SKM-1 (cell line): ENCODE measurements around the gene PCCA.
"Not testable (repeated sequence)": the region's sequence is repeated elsewhere in the genome, so short reads cannot be mapped to it uniquely, and the experiment has no call there.

Experiments used
- DNase-seq: peaks from one replicate; lab custom pipeline; 2025; ENCODE audit not compliant: unreplicated experiment; lab: John Stamatoyannopoulos, UW

The PCCA gene

DNA sequence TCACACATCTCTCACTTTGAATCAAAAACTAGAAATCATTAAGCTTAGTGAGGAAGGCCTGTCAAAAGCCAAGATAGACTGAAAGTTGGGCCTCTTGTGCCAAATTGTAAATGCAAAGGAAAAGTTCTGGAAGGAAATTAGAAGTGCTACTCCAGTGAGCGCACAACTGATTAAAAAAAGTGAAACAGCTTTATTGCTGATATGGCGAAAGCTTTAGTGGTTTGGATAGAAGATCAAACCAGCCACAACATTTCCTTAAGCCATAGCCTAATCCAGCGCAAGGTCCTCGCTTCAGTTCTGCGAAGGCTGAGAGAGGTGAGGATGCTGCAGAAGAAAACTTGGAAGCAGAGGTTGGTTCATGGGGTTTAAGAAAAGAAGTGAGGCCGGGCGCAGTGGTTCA, 7.6 kb downstream of the PCCA start:
- DNase-seq: no peak

DNA sequence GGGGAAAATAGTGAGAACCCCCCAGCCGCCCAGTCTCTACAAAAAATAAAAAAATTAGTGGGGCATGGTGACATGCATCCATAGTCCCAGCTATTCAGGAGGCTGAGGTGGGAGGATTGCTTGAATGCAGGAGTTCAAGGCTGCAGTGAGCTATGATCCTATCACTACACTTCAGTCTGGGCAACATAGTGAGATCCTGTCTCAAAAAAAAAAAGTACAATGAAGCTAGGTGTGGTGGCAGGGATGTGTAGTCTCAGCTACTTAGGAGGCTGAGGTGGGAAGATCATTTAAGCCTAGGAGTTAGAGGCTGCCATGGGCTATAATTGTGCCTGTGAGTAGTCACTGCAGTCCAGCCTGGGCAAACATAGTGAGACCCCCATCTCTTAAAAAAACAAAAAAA, 8.9 kb downstream of the PCCA start:
- no peak for DNase-seq

DNA sequence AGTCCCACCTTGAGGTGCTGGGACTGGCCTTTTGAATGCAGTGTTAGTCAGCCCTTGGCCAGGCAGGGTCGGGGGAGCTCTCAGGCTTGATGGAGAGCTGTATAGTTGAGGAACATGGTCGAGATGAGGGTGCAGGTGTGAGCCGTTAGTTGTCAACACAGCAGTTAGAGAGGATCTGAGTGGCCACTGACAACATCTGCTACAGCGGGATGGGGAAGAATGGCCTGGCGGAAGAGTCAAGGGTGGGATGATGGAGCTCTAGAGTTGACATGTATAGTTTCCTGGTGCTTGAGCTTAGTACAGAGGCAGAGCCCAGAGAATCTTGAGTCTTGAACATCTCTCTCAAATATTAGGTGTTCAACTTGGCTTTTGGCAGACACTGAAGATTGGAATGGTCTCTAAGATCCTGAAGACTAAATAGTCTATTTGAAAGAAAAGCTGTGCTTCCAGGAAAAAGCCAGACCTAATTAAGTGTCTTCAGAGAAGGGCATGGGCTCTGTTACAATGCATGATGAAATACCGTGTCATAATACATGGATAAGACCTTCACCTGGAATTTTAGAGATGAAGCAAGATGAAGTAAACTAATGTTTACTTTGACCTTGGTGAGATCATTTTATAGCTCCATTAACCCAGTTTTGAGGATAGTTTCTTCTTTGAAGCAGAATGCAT, 9.7 kb downstream of the PCCA start:
- no peak for DNase-seq

DNA sequence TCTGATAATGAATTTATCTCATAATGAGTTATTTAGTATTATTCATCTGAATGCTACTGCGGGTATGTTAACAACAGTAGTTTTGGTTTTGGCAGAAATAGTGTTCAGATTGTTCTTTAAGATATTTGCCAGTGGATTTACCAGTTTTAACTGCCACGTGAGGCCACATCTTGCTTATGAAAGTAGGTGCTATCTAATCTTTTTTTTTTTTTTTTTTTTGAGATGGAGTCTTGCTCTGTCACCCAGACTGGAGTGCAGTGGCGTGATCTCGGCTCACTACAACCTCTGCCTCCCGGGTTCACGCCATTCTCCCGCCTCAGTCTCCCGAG, 10.2 kb downstream of the PCCA start:
- not testable (repeated sequence) for DNase-seq

DNA sequence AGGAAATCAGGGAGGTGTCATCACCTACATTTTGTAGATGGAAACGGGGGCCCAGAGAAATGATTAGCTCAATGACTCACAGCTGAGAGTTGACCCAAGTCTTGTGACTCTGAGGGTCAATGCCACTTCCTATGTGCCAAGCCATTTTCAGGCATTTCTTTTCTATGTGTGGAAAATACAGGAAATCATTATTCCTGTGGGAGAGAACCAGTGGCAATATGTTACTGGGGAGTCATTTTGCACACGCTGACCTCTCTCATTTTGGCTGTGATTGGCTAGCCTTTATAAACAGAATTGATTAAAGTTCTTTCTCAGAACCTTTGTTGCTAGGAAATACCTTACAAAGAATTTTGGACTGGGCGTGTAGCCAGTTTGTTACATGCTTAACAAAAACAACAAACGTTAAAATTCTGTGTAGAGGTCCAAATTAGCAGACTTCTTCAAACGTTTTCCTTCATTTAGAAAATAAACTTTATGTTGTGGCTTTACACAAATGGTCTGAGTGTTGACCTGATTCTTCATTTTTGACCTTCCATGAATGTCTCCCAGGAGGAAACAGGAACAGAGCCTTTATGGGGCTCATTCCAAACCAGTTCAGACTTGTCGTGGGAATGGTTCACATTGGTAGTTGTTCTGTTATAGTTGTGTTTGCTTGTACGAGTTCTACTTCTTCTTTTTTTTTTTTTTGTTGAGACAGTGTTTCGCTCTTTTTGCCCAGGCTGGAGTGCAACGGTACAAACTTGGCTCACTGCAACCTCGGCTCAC, 11.4 kb downstream of the PCCA start:
- DNase-seq: no peak

DNA sequence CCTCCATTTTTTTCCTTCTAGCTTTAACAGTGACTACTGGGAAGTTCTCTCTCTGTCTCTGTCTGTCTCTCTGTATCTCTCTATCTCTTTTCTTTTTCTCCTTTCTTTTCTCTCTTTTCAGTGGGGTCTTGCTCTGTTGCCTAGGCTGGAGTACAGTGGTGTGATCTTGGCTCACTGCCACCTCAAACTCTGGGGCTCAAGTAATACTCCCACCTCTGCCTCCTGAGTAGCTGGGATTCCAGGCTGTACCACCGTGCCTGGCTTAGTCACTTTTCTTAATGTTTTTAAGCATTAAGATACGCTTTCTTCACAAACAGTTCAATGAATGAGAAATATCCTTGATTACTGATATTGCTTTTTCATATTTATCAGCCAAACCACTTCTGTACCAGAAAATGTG, 13.1 kb downstream of the PCCA start:
- no peak for DNase-seq

DNA sequence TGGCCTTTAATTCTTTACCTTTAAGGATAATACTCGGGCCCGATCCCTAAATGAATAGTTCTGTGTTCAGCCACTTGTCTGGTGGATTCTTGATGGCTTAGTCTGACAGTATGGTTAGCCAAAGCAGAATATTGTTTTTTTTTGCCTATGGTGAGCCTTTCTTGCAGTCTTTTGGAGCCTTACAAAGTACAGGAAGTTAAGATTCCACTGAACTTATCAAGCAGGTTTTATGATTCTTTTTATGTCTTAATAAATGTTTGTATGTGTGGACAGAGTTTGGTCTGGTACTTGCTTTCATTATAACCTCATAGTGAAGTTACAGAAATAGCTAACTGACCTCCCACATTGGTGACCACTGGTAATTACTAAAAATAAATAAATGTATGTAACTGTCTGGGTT, 17.1 kb downstream of the PCCA start:
- no peak for DNase-seq

DNA sequence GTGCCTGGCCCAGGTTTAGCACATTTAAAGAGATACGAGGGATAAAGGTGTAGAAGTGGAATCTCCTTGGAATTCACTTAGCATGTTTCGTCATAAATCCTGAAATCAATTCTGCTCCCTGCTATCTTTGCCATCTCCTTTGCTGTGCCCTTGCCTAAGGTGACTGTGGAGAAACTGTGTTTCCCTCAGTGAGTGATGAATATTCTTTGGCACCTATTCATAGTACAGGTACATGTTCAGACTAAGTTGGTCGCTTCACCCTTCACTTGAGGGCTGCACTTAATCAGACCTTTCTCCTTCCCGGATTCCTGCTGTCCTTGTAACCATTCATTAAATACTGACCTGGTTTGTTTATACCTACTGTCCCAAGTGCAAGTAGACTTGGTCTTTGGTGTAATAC, 17.8 kb downstream of the PCCA start:
- no peak for DNase-seq

DNA sequence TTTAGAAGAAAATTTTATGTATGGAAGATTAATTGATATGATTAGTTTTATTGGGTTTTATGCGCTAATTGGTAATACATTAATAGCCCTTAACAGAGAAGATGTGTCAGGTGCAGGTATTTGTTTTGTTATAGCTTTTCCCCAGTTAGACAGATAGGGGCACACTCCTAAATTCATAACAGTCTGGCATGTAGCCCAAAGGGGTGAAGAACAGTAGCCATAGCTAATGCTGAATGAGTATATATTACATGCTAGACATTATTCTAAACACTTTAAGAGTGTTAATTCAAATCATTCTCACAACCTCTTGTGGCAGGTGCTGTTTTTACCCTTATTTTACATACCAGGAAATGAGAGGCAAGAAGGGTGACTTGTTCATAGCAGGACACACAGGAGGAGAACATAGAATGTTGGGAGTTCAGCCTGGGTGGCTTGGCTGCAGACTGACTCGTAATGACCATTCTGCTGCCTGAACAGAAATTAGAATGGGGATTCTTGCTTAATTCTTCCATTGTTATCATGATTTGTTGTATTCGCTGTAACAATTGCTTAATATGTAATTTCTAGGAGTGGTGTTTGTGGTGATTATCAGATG, 20.1 kb downstream of the PCCA start:
- no peak for DNase-seq

DNA sequence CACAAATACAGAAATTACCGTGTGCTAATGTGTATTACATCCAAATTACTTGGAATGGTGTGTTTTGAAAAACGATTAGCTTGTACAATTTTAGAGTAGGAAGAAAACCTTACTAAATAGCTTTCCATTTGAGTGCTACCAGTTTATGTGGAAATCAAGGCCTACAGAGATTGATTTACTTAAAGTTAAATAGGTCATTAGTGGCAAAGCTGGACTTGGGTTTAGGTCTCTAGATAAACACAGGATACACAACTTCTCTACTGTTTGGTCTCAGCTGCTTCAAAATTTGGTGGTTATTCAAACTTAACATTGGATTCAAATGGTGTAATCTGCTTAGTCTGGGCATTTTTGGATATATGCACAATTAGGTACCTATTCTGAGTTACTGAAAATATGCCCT, 21.4 kb downstream of the PCCA start:
- DNase-seq: no peak

DNA sequence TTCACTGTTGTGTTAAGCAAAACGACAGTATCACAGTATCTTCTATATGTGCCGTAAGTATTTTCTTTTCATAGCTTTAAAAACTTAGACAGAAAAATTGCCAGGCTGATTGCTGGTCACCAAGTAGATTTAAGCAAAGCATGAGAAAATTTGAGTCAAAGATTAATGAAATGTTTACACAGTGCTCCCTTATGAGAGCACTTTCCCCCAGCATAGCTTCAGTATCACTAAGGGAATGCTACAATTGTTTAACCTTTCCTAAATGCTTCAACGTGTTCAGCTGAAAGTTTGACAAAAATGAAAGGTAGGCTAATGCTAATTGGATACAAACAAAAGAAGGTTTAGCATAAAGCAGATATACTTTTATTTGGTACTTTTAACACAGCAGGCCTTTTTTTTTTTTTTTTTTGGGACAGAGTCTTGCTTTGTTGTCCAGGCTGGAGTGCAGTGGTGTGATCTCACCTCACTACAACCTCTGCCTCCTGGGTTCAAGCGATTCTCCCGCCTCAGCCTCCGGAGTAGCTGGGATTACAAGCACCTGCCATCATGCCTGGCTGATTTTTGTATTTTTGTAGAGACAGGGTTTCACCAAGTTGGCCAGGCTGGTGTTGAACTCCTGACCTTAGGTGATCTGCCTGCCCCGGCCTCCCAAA, 23.4 kb downstream of the PCCA start:
- DNase-seq: no peak

DNA sequence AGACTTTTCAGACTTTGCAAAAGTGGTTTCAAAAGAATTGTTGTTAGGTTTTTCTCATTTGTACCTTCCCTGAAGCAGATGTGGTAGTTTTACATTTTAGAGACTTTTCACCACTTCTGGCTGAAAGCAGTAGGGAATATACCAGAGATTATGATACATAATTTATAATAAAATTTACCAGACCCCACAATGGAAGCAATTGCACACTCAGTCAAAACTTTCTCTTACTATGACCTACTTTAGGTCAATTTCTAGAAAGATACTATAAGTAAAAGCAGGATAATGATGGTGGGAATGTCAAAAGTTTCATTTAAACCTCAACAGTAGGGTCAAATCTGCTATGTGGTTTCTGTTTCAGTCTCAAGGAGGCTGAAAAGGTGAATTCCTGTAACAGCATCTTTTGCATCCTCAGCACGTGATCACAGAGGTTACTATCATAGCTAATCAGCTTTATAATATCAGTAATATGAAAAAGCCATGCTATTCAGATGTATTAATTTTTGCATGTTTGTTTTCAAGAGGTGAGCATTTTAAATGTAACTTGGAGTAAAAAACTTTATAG, 26.9 kb downstream of the PCCA start:
- no peak for DNase-seq

DNA sequence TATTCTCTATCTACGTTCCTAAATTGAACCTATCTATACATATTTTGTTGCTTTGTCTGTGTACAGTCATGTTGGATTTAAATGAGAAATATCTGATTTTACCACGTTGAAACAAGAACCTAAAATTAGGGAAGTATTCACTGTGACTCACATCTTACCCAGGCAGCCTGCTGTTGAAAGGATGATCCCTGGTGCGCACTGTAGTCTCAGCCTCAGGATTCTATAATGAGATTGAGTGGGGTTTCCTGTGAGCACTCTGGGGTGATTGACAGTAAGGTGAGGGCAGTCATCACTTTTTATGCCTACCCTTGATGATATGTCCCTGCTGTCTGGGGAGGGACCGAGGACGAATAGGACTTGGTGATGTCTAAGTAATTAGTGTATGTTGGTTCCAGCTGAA, 35.4 kb downstream of the PCCA start:
- peak; percentile 19 for DNase-seq

DNA sequence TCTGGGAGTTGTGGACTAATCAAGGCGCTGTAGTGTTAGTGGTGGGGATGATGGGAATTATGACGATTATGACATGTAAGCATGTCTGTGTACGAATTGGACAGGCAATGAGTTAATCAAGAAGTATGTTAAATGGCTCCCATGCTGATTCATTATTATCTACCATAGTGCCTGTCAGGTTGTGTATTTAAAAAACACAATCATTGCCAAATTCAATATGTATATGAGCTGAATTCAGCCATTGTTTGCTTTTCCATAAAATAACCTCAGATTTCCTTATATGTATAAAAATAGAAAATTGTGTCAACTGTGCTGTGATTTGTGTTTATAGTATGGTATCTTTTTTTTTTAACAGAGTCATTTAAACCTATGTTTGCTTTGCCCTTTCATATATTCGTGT, 37.1 kb downstream of the PCCA start:
- DNase-seq: no peak

DNA sequence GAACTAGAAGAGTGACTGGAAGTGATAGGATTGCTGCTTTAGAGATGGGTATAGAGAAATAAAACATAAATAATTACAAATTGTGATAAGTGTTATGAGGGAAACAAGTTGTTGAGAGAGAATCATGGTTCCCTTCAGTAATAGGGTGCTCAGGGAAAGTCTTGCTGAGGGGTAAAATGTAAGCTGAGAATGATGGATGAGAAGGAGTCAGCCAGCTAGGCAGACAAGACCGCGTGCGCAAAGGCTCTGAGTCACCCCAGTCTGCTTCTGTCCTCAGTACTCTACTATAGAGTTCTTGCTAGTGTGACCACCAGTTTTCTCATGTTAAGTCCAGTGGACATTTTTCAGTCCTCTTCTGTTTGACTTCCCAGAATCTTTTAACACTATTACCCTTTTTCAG, 39.5 kb downstream of the PCCA start:
- no peak for DNase-seq

DNA sequence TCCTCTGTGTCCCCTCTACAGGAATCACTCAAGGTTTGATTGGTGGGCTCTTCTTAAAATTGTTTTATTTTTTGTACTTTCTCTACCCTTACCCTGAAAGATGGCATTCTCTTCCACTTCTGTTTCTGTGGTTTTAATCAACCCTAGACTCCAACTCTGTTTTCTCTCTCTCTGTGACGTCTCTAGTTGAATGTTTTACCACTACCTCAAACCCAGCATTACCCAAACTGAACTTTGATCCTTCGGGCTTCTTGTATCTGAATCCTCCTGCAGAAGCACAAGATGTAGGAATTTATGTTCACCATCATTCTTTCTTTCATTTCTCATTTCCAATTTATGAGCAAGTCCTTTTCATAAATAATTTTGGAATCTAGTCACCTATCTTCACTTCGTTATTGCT, 39.9 kb downstream of the PCCA start:
- DNase-seq: no peak

DNA sequence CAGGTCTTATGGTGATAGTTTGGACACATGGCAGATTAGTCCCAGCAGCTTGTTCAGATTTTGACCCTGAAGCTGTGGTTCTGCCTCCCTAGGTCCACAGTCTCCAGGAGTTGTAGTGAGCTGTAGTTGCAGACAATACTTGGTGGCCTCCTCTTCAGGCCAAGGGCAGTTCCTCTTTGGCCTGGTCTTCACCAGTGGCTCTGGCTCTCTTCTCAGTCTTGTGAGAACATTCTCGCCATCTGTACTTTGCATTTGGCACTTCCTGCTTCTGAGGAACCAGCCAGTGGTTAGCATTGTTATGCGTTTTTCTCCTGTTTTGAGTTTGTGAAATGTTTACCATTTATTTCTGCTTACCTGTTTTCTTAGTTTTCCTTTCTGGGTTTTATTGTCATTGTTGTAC, 40.7 kb downstream of the PCCA start:
- DNase-seq: no peak

DNA sequence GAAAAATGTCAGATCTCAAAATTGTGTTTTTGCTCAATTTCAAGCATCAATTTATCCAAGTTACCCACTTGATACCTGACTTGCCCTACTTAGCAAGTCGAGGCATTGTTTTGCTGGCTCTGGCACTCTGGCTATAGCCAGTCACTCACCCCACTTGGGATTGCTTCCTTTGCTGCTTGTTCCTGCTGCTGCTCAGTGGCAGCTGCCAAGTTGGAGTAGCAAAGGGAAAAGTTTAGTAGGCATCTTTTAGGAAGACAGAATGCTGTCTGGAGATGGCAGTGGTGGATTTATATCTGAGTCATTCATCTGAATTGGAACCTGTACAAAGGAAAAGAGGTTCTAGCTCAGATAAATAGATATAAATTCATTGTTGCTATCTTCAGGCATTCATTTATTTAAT, 41.2 kb downstream of the PCCA start:
- no peak for DNase-seq

DNA sequence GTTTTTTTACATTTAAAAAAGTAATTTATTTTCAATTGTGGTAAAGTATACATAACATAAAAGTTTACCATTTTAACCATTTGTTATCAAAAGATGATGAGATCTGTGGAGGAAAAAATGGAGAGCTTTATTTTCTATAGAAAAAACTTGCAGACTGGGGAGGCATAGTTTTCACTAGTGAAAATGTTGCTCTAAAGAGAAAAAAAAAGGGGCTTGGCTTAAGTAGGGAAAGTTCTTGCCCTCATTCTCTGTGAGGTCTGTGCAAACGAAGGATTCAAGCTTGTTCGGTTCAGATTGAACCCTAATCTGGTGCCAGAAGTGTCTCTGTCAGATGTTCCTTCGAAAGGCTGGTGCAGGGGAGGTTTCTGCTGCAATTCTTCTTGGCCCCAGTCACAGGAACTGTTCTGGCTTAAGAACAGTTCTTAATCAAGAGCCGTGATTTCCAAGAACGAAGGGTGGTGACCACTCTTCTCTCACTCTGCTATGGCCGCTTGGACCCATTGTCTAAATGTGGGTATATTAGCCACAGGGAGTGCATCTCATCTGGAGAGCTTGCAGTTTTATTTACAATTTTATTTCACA, 42.1 kb downstream of the PCCA start:
- DNase-seq: no peak

DNA sequence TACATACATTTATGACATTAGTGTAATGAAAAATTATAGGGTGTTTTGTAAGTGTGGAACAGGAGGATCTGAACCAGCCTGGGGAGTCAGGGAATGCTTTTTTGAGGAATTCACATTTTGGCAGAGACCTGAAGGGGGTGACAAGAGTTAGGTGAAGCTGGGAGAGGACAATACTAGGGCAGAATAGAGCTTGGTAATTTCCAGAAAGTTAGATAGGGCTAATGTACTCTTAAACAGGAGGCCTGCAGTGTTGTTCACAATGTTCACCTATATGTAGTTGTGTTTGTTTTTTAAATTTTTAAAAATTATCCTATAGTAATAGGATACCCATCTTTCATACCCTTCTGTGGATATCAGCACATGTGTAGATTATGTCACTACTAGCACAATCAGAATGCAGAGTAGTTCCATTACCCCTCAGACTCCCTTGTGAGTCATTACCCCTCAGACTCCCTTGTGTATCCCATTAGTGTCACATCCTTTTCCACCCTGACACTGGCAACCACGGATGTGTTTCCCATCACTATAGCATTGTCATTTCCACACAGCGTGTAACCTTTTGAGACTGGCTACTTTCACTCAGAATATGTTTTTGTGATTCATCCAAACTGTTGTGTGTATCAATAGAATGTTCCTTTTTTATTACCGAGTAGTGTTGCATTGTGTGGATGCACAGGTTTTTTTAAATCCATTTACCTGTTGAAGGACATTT, 43.1 kb downstream of the PCCA start:
- no peak for DNase-seq
